H1 (cell line): ENCODE data around the gene PDE2A. TPM values are rescaled to one million over a fixed set of nuclear protein-coding genes. Genes with fewer than 3 reads are reported as not detected.

ENCODE experiments used
- CTCF ChIA-PET: fragments of 300-600 bp; sonication (Branson Sonifier 250); formaldehyde crosslinking; loops from one replicate; lab custom pipeline; 2021; ENCODE audit not compliant: partially characterized antibody; lab: Charles Lee
- POLR2A ChIA-PET: fragments of 300-600 bp; sonication (Branson Sonifier 250); formaldehyde crosslinking; loops from one replicate; lab custom pipeline; 2021; ENCODE audit warnings: inconsistent platforms; ENCODE audit not compliant: partially characterized antibody; lab: Charles Lee
- DNase-seq, 2 experiments: peaks; one replicate each; pipeline versions ENCODE4 v3.0.0 to v3.0.0-alpha.2; 2010 to 2022; ENCODE audit warnings: low spot score in 2 of 2, low read depth in 1 of 2, mixed read lengths in 1 of 2
- FAIRE-seq: peaks from 2 replicates; lab custom pipeline; 2011; peaks lifted over from hg19 to GRCh38; lab: Jason Lieb, UNC
- H2AFZ ChIP-seq: 2 replicates; pipeline ENCODE4 v1.8.1; 2012; ENCODE audit warnings: low read length, inconsistent platforms
- H2AK5ac ChIP-seq: 2 replicates; pipeline ENCODE4 v1.6.1; 2013; ENCODE audit warnings: low read depth, low read length
- H2BK120ac ChIP-seq: replicated peaks from 2 replicates; pipeline ENCODE3; 2013; ENCODE audit warnings: low read depth, low read length, inconsistent platforms
- H2BK12ac ChIP-seq: 2 replicates; pipeline ENCODE4 v1.6.1; 2013; ENCODE audit warnings: low read depth, low read length
- H2BK15ac ChIP-seq: 2 replicates; pipeline ENCODE4 v1.6.1; 2013; ENCODE audit warnings: low read length
- H2BK20ac ChIP-seq: 2 replicates; pipeline ENCODE4 v1.6.1; 2013; ENCODE audit warnings: low read length
- H2BK5ac ChIP-seq: 2 replicates; pipeline ENCODE4 v1.6.1; 2013; ENCODE audit warnings: low read depth, low read length
- H3K14ac ChIP-seq: 2 replicates; pipeline ENCODE4 v1.6.1; 2013; ENCODE audit warnings: inconsistent platforms; ENCODE audit not compliant: insufficient read length
- H3K18ac ChIP-seq: 2 replicates; pipeline ENCODE4 v1.6.1; 2013; ENCODE audit warnings: low read length; ENCODE audit errors: extremely low read depth
- H3K23ac ChIP-seq: 2 replicates; pipeline ENCODE4 v1.6.1; 2013; ENCODE audit warnings: inconsistent platforms; ENCODE audit not compliant: insufficient read length
- H3K23me2 ChIP-seq: 2 replicates; pipeline ENCODE4 v1.6.1; 2013; ENCODE audit warnings: low read depth, low read length
- H3K27ac ChIP-seq: 2 replicates; pipeline ENCODE4 v1.6.1; 2011; ENCODE audit warnings: low read depth, low read length, inconsistent platforms
- H3K27me3 ChIP-seq, 4 experiments: replicated peaks in 1 of 4; 1 replicate in 1 of 4; 2 replicates in 3 of 4; pipeline versions ENCODE4 v1.6.1 to v1.8.1; 2011 to 2013; ENCODE audit warnings: low read length in 3 of 4, mild to moderate bottlenecking in 3 of 4, inconsistent platforms in 2 of 4, mixed read lengths in 2 of 4, moderate library complexity in 1 of 4; ENCODE audit not compliant: control insufficient read depth in 3 of 4, insufficient read depth in 3 of 4; ENCODE audit errors: extremely low read depth in 1 of 4
- H3K36me3 ChIP-seq, 4 experiments: 2 replicates each; pipeline versions ENCODE4 v1.6.1 to v1.8.1; 2011 to 2013; ENCODE audit warnings: mild to moderate bottlenecking in 4 of 4, low read length in 3 of 4, moderate library complexity in 2 of 4, control low read depth in 1 of 4, inconsistent platforms in 1 of 4; ENCODE audit not compliant: insufficient read depth in 4 of 4, control insufficient read depth in 2 of 4
- H3K4ac ChIP-seq: replicated peaks from 2 replicates; pipeline ENCODE3; 2013; ENCODE audit warnings: low read length, low read depth, mixed read lengths, inconsistent platforms; ENCODE audit not compliant: insufficient read length
- H3K4me1 ChIP-seq, 4 experiments: replicated peaks in 1 of 4; 1 replicate in 1 of 4; 2 replicates in 3 of 4; pipeline versions ENCODE4 v1.6.1 to v1.8.1; 2011 to 2013; ENCODE audit warnings: low read length in 3 of 4, inconsistent platforms in 2 of 4, mixed read lengths in 1 of 4; ENCODE audit not compliant: insufficient read depth in 4 of 4, control insufficient read depth in 3 of 4
- H3K4me2 ChIP-seq, 2 experiments: 2 replicates each; pipeline versions ENCODE4 v1.6.1 to v1.8.1; 2011 to 2013; ENCODE audit warnings: low read depth in 2 of 2, low read length in 2 of 2, control low read depth in 1 of 2, inconsistent platforms in 1 of 2, mild to moderate bottlenecking in 1 of 2; ENCODE audit not compliant: insufficient read depth in 1 of 2
- H3K4me3 ChIP-seq, 4 experiments: fragments of 200-600, 300-600 bp in 1 of 4; sonication (generic), shearing (Covaris generic), sonication (Bioruptor Twin) in 1 of 4; 2 replicates each; pipeline versions ENCODE4 v1.5.1 to v1.8.1; 2011 to 2016; ENCODE audit warnings: low read length in 4 of 4, low read depth in 3 of 4, control low read depth in 2 of 4, inconsistent platforms in 2 of 4, mild to moderate bottlenecking in 2 of 4, mixed read lengths in 1 of 4, moderate library complexity in 1 of 4; ENCODE audit not compliant: insufficient read depth in 2 of 4; ENCODE audit errors: extremely low read depth in 1 of 4
- H3K56ac ChIP-seq: replicated peaks from 2 replicates; pipeline ENCODE3; 2013; ENCODE audit warnings: low read depth, mild to moderate bottlenecking, mixed read lengths, low read length, inconsistent platforms; ENCODE audit not compliant: insufficient read length
- H3K79me1 ChIP-seq: 2 replicates; pipeline ENCODE4 v1.6.1; 2013; ENCODE audit warnings: low read depth, low read length, control low read depth
- H3K79me2 ChIP-seq, 2 experiments: 2 replicates each; pipeline versions ENCODE4 v1.6.1 to v1.8.1; 2012 to 2013; ENCODE audit warnings: low read length in 2 of 2, mild to moderate bottlenecking in 2 of 2, inconsistent platforms in 1 of 2; ENCODE audit not compliant: insufficient read depth in 2 of 2, control insufficient read depth in 1 of 2
- H3K9ac ChIP-seq, 4 experiments: replicated peaks in 1 of 4; 1 replicate in 1 of 4; 2 replicates in 3 of 4; pipeline versions ENCODE4 v1.6.1 to v1.8.1; 2011 to 2013; ENCODE audit warnings: low read depth in 3 of 4, low read length in 3 of 4, control low read depth in 2 of 4, mild to moderate bottlenecking in 2 of 4, moderate library complexity in 2 of 4, inconsistent platforms in 1 of 4; ENCODE audit errors: extremely low read depth in 1 of 4
- H3K9me3 ChIP-seq, 2 experiments: 2 replicates each; pipeline versions ENCODE4 v1.6.1 to v1.8.1; 2012 to 2013; ENCODE audit warnings: mild to moderate bottlenecking in 2 of 2, moderate library complexity in 2 of 2, control low read depth in 1 of 2, inconsistent platforms in 1 of 2, low read depth in 1 of 2, low read length in 1 of 2, mixed read lengths in 1 of 2; ENCODE audit not compliant: insufficient read depth in 2 of 2
- H4K20me1 ChIP-seq, 2 experiments: replicated peaks in 1 of 2; 2 replicates each; pipeline versions ENCODE3 to v1.8.1; 2011 to 2013; ENCODE audit warnings: inconsistent platforms in 2 of 2, low read length in 2 of 2, mild to moderate bottlenecking in 1 of 2; ENCODE audit not compliant: insufficient read depth in 2 of 2, control insufficient read depth in 1 of 2
- H4K5ac ChIP-seq: 2 replicates; pipeline ENCODE4 v1.6.1; 2013; ENCODE audit warnings: low read length, low read depth, mixed read lengths, inconsistent platforms; ENCODE audit not compliant: insufficient read length
- H4K8ac ChIP-seq: 2 replicates; pipeline ENCODE4 v1.8.0; 2013; ENCODE audit warnings: mild to moderate bottlenecking, moderate library complexity, low read length, inconsistent platforms; ENCODE audit not compliant: insufficient read depth; ENCODE audit errors: extremely low read depth
- H4K91ac ChIP-seq: replicated peaks from 2 replicates; pipeline ENCODE3; 2013; ENCODE audit warnings: low read length, mixed read lengths, inconsistent platforms; ENCODE audit not compliant: insufficient read length
- CBX5 ChIP-seq: fragments of 300-800, 300-1000 bp; sonication (generic); IDR thresholded peaks from 2 replicates; pipeline ENCODE4 v1.7.1; 2016; ENCODE audit warnings: antibody characterized with exemption, low read length, low read depth
- TAF1 ChIP-seq: IDR thresholded peaks from 2 replicates; pipeline ENCODE4 v1.6.1; 2011; ENCODE audit warnings: mild to moderate bottlenecking, low read depth, low read length
- WGBS, 2 experiments: shearing (Covaris generic) in 1 of 2; methylation state at CpG; one replicate each; pipeline versions ENCODE4 v1.1.6 to v1.1.7; 2013 to 2015; ENCODE audit warnings: low lambda C conversion rate in 2 of 2, mixed read lengths in 2 of 2, inconsistent platforms in 1 of 2, low coverage in 1 of 2, missing lambda C conversion rate in 1 of 2; ENCODE audit not compliant: insufficient replicate concordance in 2 of 2, insufficient coverage in 1 of 2, insufficient read length in 1 of 2; ENCODE audit errors: extremely low coverage in 1 of 2, missing lambda C conversion rate in 1 of 2; 5-methylcytosine and 5-hydroxymethylcytosine counted together
- polyA plus RNA-seq, 7 experiments: library from polyadenylated mRNA; depleted of rRNA in 3 of 7; stranded (reverse) in 5 of 7; unstranded in 2 of 7; fragments of >200 nt in 5 of 7; fragments of 200-250 nt in 2 of 7; gene quantifications; 1 replicate in 5 of 7; 2 replicates in 1 of 7; 4 replicates in 1 of 7; pipeline versions ENCODE4 v1.2.1 to v1.2.3, GENCODE V29; 2011 to 2013; ENCODE audit warnings: missing spikeins in 2 of 7, mixed read lengths in 2 of 7
- total RNA-seq: library from RNA; stranded (reverse); fragmentation: NEBNext Ultra II Directional; extraction: Animal tissue kit (Norgen Biotek cat#: 25700); gene quantifications from 2 replicates; pipeline ENCODE4 v1.2.1, GENCODE V29; 2021

The PDE2A gene
- total and polyA plus RNA-seq, 2 of the 8 experiments (the other 6 are each of a cell fraction or from before 2014, with no cell fraction given), result 3.4 to 7.1 TPM

DNA sequence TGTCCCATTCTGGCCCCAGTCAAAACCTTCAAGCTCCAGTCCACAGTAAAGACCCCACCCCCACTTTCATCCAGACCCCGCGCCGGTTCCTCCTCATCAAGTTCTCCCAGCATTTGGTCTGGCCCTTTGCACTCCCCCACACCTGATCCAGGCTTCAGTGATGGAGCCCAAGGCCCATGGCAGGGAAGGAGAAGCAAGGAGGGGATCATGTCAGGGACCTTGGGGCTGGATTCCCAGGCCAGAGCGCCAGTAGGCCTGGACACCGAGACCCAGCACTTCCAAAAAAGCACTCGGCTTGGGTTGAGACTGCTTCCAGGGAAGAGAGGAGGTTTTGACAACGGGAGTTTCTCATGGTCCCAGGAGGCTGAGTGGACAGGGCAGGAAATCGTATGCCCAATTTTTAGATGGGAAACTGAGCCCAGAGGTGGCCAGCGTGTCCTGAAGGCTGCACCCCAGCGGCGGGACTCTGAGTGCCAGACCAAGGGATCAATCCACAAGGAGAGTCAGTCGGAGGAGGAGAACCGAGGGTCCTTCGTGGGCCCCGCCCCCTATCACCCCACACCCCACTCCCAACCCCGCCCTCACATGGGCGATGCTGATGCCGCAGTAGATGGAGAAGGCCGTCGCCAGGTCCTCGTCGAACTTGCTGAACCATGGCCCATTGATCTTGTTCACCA, 90.5 kb downstream of the PDE2A start:
- CTCF ChIA-PET, result interaction anchor here (1.2 to 14.6 kb wide), 10 partner anchors 8 to 602 kb away, joined by 3 to 552 read pairs (median 6); partner anchors contain the start of gene PDE2A
- peaks cover 3% of the 10 kb centered on the region; the same call in 1 of the 2 replicates for H3K23me2 ChIP-seq

More for the DNA sequence above, 90.5 kb downstream of the PDE2A start:
- DNase-seq (no peak), FAIRE-seq (no peak)
- H2BK120ac ChIP-seq, result no peak overlapping the region
- H2BK15ac ChIP-seq, result peak overlapping the region; percentile 61; the same call in 1 of the 2 replicates
- H4K20me1 ChIP-seq, result peaks cover 0 to 1% of the 10 kb centered on the region in 2 experiments
- peak overlapping the region; percentile 21 to 60 (median 34); a peak in 6 of 8 replicates for H3K4me3 ChIP-seq
- H4K5ac ChIP-seq, result no peak overlapping the region
- peak overlapping the region; percentile 79 to 86 for H3K4me2 ChIP-seq
- H3K9me3 ChIP-seq, result no peaks in the 10 kb centered on the region
- TF ChIP-seq TAF1 (0 out of 2 replicates have a peak, but pooled peaks have one; percentile 8), CBX5 (no peak)
- no peak overlapping the region for H3K23ac ChIP-seq
- H2AK5ac ChIP-seq, result no peak overlapping the region
- H2BK12ac ChIP-seq, result 0 out of 2 replicates have a peak overlapping the region, but pooled peaks have one; percentile 84
- 62% methylated on average over 11 of the region's 22 CpGs; no CpG with 5 or more reads in 1 of the 2 experiments for WGBS, 2 experiments
- no peak overlapping the region for H3K27ac ChIP-seq
- no peak overlapping the region for H2BK20ac ChIP-seq
- peak overlapping the region; percentile 85 for H3K18ac ChIP-seq
- peaks cover 14 to 56% (median 41%) of the 10 kb centered on the region in 4 experiments for H3K27me3 ChIP-seq
- H3K14ac ChIP-seq, result no peak overlapping the region
- peaks cover 0 to 7% (median 3%) of the 10 kb centered on the region in 4 experiments; a peak in 4 of 7 replicates for H3K4me1 ChIP-seq
- H4K91ac ChIP-seq, result peak overlapping the region; percentile 79
- H4K8ac ChIP-seq, result no peak overlapping the region
- no peaks in the 10 kb centered on the region for H3K79me2 ChIP-seq
- H3K56ac ChIP-seq, result no peak overlapping the region
- H3K36me3 ChIP-seq, result no peaks in the 10 kb centered on the region
- H2AFZ ChIP-seq, result no peak overlapping the region; the same call in 1 of the 2 replicates
- 0 out of 2 replicates have a peak, but pooled peaks cover 2% of the 10 kb centered on the region for H3K79me1 ChIP-seq
- H3K9ac ChIP-seq, result no peak overlapping the region
- H2BK5ac ChIP-seq, result 0 out of 2 replicates have a peak overlapping the region, but pooled peaks have one; percentile 18
- H3K4ac ChIP-seq, result no peak overlapping the region
- POLR2A ChIA-PET, result interaction anchor here (1.0 to 1.5 kb wide), 3 partner anchors 16 to 95 kb away, joined by 3 to 5 read pairs (median 3); no protein-coding TSS in a partner anchor
